SK-N-SH (cell line): ENCODE measurements around the gene TP53AIP1. TPM values are rescaled to one million over a fixed set of nuclear protein-coding genes. Genes with fewer than 3 reads are reported as not detected.

Experiments used
- CTCF ChIA-PET: fragments of 300-600, 350-600 bp; formaldehyde crosslinking; extraction: SDS; loops from one replicate; lab custom pipeline; 2021; lab: Yijun Ruan, JAX
- POLR2A ChIA-PET: fragments of 350-600 bp; sonication (Branson Sonifier 250); formaldehyde crosslinking; extraction: SDS; loops from one replicate; lab custom pipeline; 2020; ENCODE audit warnings: antibody characterized with exemption, inconsistent platforms; lab: Yijun Ruan, JAX
- DNase-seq: peaks from one replicate; pipeline ENCODE4 v3.0.0; 2012
- H2AFZ ChIP-seq: fragments of 200-600 bp; sonication (generic); 2 replicates; pipeline ENCODE4 v1.8.1; 2016; ENCODE audit warnings: antibody characterized with exemption, mild to moderate bottlenecking, low read depth
- H3F3A ChIP-seq: fragments of 200-600 bp; sonication (generic); replicated peaks from 2 replicates; pipeline ENCODE3; 2016; ENCODE audit warnings: antibody characterized with exemption, mild to moderate bottlenecking; ENCODE audit not compliant: insufficient read depth
- H3K27ac ChIP-seq, 2 experiments: fragments of 200-500 bp in 1 of 2; fragments of 200-600 bp in 1 of 2; sonication (Bioruptor generic) in 1 of 2; sonication (generic), shearing (Covaris generic) in 1 of 2; 2 replicates each; pipeline versions ENCODE4 v1.5.1 to v1.6.1; 2014 to 2016; ENCODE audit warnings: low read depth in 2 of 2, inconsistent platforms in 1 of 2, low read length in 1 of 2, mild to moderate bottlenecking in 1 of 2, mixed read lengths in 1 of 2
- H3K27me3 ChIP-seq: fragments of 200-600 bp; sonication (generic), shearing (Covaris generic); 2 replicates; pipeline ENCODE4 v1.6.1; 2016; ENCODE audit warnings: mixed run types; ENCODE audit not compliant: insufficient read depth
- H3K36me3 ChIP-seq, 2 experiments: fragments of 200-500 bp in 1 of 2; fragments of 200-600 bp in 1 of 2; sonication (Bioruptor generic) in 1 of 2; sonication (generic) in 1 of 2; replicated peaks in 1 of 2; 2 replicates each; pipeline versions ENCODE3 to v1.5.1; 2014 to 2016; ENCODE audit warnings: low read length in 1 of 2, mild to moderate bottlenecking in 1 of 2; ENCODE audit not compliant: insufficient read depth in 2 of 2, control insufficient read depth in 1 of 2
- H3K4me1 ChIP-seq, 2 experiments: fragments of 200-500 bp in 1 of 2; fragments of 200-600 bp in 1 of 2; sonication (Bioruptor generic) in 1 of 2; sonication (generic), shearing (Covaris generic) in 1 of 2; 2 replicates each; pipeline versions ENCODE4 v1.5.1 to v1.6.1; 2014 to 2016; ENCODE audit warnings: low read depth in 1 of 2, low read length in 1 of 2, mixed run types in 1 of 2; ENCODE audit not compliant: insufficient read depth in 2 of 2, control insufficient read depth in 1 of 2
- H3K4me2 ChIP-seq: fragments of 200-600 bp; sonication (generic), shearing (Covaris generic); 2 replicates; pipeline ENCODE4 v1.6.1; 2017; ENCODE audit warnings: mixed run types
- H3K4me3 ChIP-seq, 2 experiments: fragments of 200-500 bp in 1 of 2; fragments of 200-600 bp in 1 of 2; sonication (Bioruptor generic) in 1 of 2; sonication (generic), shearing (Covaris generic) in 1 of 2; 2 replicates each; pipeline versions ENCODE4 v1.5.1 to v1.8.1; 2014 to 2016; ENCODE audit warnings: low read depth in 2 of 2, inconsistent platforms in 1 of 2, low read length in 1 of 2, mild to moderate bottlenecking in 1 of 2, mixed read lengths in 1 of 2, moderate library complexity in 1 of 2
- H3K79me2 ChIP-seq: fragments of 200-600 bp; sonication (generic); 2 replicates; pipeline ENCODE4 v1.8.1; 2017; ENCODE audit warnings: mild to moderate bottlenecking; ENCODE audit not compliant: insufficient read depth
- H3K9ac ChIP-seq: fragments of 200-600 bp; sonication (generic); 2 replicates; pipeline ENCODE4 v1.6.1; 2017; ENCODE audit warnings: mixed run types
- H3K9me2 ChIP-seq: fragments of 200-600 bp; sonication (generic); 2 replicates; pipeline ENCODE4 v1.6.1; 2017; ENCODE audit warnings: mixed run types
- H3K9me3 ChIP-seq: fragments of 200-600 bp; sonication (generic); 2 replicates; pipeline ENCODE4 v1.6.1; 2017; ENCODE audit warnings: mixed run types, mild to moderate bottlenecking, moderate library complexity
- H4K20me1 ChIP-seq: fragments of 200-600 bp; sonication (generic); 2 replicates; pipeline ENCODE4 v1.6.1; 2017; ENCODE audit warnings: mild to moderate bottlenecking, mixed run types; ENCODE audit not compliant: insufficient read depth
- CHD2 ChIP-seq: fragments of 150-350 bp; IDR thresholded peaks from 2 replicates; pipeline ENCODE4 v1.6.1; 2018; ENCODE audit warnings: low read length; ENCODE audit not compliant: partially characterized antibody
- EP300 ChIP-seq, 2 experiments: IDR thresholded peaks; 2 replicates each; pipeline versions ENCODE4 v1.4.0 to v1.6.1; 2012; ENCODE audit warnings: borderline replicate concordance in 1 of 2, low read depth in 1 of 2, low read length in 1 of 2
- EZH2phosphoT487 ChIP-seq: fragments of 200-600 bp; sonication (generic); IDR thresholded peaks from 2 replicates; pipeline ENCODE4 v1.6.1; 2017; ENCODE audit warnings: low read depth, mixed run types, mild to moderate bottlenecking, antibody characterized with exemption, moderate library complexity, borderline replicate concordance
- FOXJ3 ChIP-seq: sonication (generic); formaldehyde crosslinking; IDR thresholded peaks from 2 replicates; pipeline ENCODE4 v1.5.1; 2020; ENCODE audit warnings: mild to moderate bottlenecking, missing genetic modification reagents
- FOXM1 ChIP-seq: IDR thresholded peaks from 2 replicates; pipeline ENCODE4 v1.4.0; 2012; ENCODE audit warnings: low read depth, mild to moderate bottlenecking
- GABPA ChIP-seq: IDR thresholded peaks from 2 replicates; pipeline ENCODE4 v1.4.0; 2012; ENCODE audit warnings: low read depth, mild to moderate bottlenecking
- IRF3 ChIP-seq: fragments of 150-350 bp; IDR thresholded peaks from 2 replicates; pipeline ENCODE4 v1.6.1; 2016; ENCODE audit warnings: mild to moderate bottlenecking, low read depth, low read length
- MXI1 ChIP-seq: IDR thresholded peaks from 2 replicates; pipeline ENCODE4 v1.6.1; 2012; ENCODE audit warnings: mild to moderate bottlenecking, low read depth, low read length, improper control_type of control experiment
- NFIC ChIP-seq: IDR thresholded peaks from 2 replicates; pipeline ENCODE4 v1.4.0; 2012; ENCODE audit warnings: borderline replicate concordance
- NRF1 ChIP-seq: IDR thresholded peaks from 2 replicates; pipeline ENCODE4 v1.6.1; 2012; ENCODE audit warnings: low read depth, mild to moderate bottlenecking, low read length
- RAD21 ChIP-seq: IDR thresholded peaks from 2 replicates; pipeline ENCODE4 v1.6.1; 2012; ENCODE audit warnings: mild to moderate bottlenecking, low read length
- RCOR1 ChIP-seq: fragments of 150-350 bp; IDR thresholded peaks from 2 replicates; pipeline ENCODE4 v1.6.1; 2017; ENCODE audit warnings: antibody characterized with exemption, low read length
- RFX5 ChIP-seq: IDR thresholded peaks from 2 replicates; pipeline ENCODE4 v1.6.1; 2012; ENCODE audit warnings: mild to moderate bottlenecking, improper control_type of control experiment, low read length
- RXRA ChIP-seq: IDR thresholded peaks from 2 replicates; pipeline ENCODE4 v1.4.0; 2012; ENCODE audit warnings: low read depth, mild to moderate bottlenecking, borderline replicate concordance
- SMC3 ChIP-seq: IDR thresholded peaks from 2 replicates; pipeline ENCODE4 v1.6.1; 2012; ENCODE audit warnings: low read depth, low read length, improper control_type of control experiment
- TCF12 ChIP-seq: IDR thresholded peaks from 2 replicates; pipeline ENCODE4 v1.4.0; 2012
- USF1 ChIP-seq: IDR thresholded peaks from 2 replicates; pipeline ENCODE4 v1.4.0; 2012; ENCODE audit warnings: low read depth, borderline replicate concordance
- YY1 ChIP-seq: IDR thresholded peaks from 2 replicates; pipeline ENCODE4 v1.4.0; 2012; ENCODE audit warnings: low read depth, mild to moderate bottlenecking
- ZBTB33 ChIP-seq: IDR thresholded peaks from 2 replicates; pipeline ENCODE4 v1.4.0; 2012; ENCODE audit warnings: low read depth, borderline replicate concordance
- WGBS: methylation state at CpG from one replicate; pipeline ENCODE4 v1.1.6; 2017; ENCODE audit warnings: low lambda C conversion rate; 5-methylcytosine and 5-hydroxymethylcytosine counted together
- polyA plus RNA-seq, 3 experiments: library from polyadenylated mRNA; depleted of rRNA; stranded (reverse); fragments of >200 nt; gene quantifications; 2 replicates each; pipeline ENCODE4 v1.2.3, GENCODE V29; 2012

The TP53AIP1 gene
- polyA plus RNA-seq, 1 of the 3 experiments (the other 2 are of a cell fraction), result 0.05 TPM

- H3K27ac ChIP-seq, result no peak overlapping the region
- no peaks in the 10 kb centered on the region for H3K9me3 ChIP-seq
- H3F3A ChIP-seq, result no peaks in the 10 kb centered on the region
- ChIA-PET POLR2A (no interaction called here), CTCF (interaction anchor here (0.8 to 34.0 kb wide), 4 partner anchors 10 to 44 kb away, joined by 3 to 872 read pairs (median 22); partner anchors contain the start of gene KCNJ5)
- no peak overlapping the region for H2AFZ ChIP-seq
- no peaks in the 10 kb centered on the region for H3K36me3 ChIP-seq
- no peaks in the 10 kb centered on the region for H3K79me2 ChIP-seq
- TF ChIP-seq EP300 (IDR thresholded peaks at IDR 0.05; ENCODE audit: borderline replicate concordance in 1 of 2, low read depth in 1 of 2, low read length in 1 of 2), result no peak
- TF ChIP-seq RAD21, result no peak
- no peak for TF ChIP-seq NFIC
- H4K20me1 ChIP-seq, result no peaks in the 10 kb centered on the region
- DNase-seq, result no peak
- no peaks in the 10 kb centered on the region for H3K27me3 ChIP-seq
- no peaks in the 10 kb centered on the region for H3K9me2 ChIP-seq
- no peak overlapping the region for H3K4me2 ChIP-seq
- WGBS, result 72% methylated on average over 5 of the region's 7 CpGs
- H3K4me3 ChIP-seq, result no peak overlapping the region
- H3K9ac ChIP-seq, result no peak overlapping the region
- H3K4me1 ChIP-seq, result peaks cover 0 to 12% of the 10 kb centered on the region in 2 experiments; a peak in 1 of 4 replicates
Measured at GRCh38 chr11:128933481-128934178, 9.0 kb downstream of the TP53AIP1 start.

GRCh38 chr11:128931668-128932067 lies 11.0 kb downstream of the TP53AIP1 start:
- no peaks in the 10 kb centered on the region for H3F3A ChIP-seq
- ChIA-PET CTCF (interaction anchor here (5.0 to 34.0 kb wide), 2 partner anchors 25 to 42 kb away, joined by 36 to 872 read pairs; partner anchors contain the start of gene KCNJ5), POLR2A (no interaction called here)
- H3K4me2 ChIP-seq, result no peak overlapping the region
- H4K20me1 ChIP-seq, result no peaks in the 10 kb centered on the region
- no peaks in the 10 kb centered on the region for H3K79me2 ChIP-seq
- H3K36me3 ChIP-seq, result no peaks in the 10 kb centered on the region
- no peak overlapping the region for H3K27ac ChIP-seq
- H3K9me2 ChIP-seq, result no peaks in the 10 kb centered on the region
- H3K9me3 ChIP-seq, result no peaks in the 10 kb centered on the region
- DNase-seq, result no peak
- TF ChIP-seq IRF3 (no peak), FOXM1 (no peak), RFX5 (no peak), NRF1 (no peak), USF1 (no peak), GABPA (no peak), YY1 (no peak), MXI1 (no peak), NFIC (no peak), TCF12 (no peak), SMC3 (no peak), RXRA (no peak), RCOR1 (no peak), EZH2phosphoT487 (no peak), FOXJ3 (CRISPR knock-in tag) (no peak), CHD2 (no peak), ZBTB33 (no peak)
- H3K4me1 ChIP-seq, result peaks cover 0 to 12% of the 10 kb centered on the region in 2 experiments; a peak in 1 of 4 replicates
- WGBS, result 88% methylated on average over 6 of the region's 6 CpGs
- H3K9ac ChIP-seq, result no peak overlapping the region
- no peak overlapping the region for H2AFZ ChIP-seq
- H3K4me3 ChIP-seq, result no peak overlapping the region
- no peaks in the 10 kb centered on the region for H3K27me3 ChIP-seq
